ENCODE results near the gene C15orf39.
"Not testable (repeated sequence)": the region's sequence is repeated elsewhere in the genome, so short reads cannot be mapped to it uniquely, and the experiment has no call there.

Gene C15orf39

DNA sequence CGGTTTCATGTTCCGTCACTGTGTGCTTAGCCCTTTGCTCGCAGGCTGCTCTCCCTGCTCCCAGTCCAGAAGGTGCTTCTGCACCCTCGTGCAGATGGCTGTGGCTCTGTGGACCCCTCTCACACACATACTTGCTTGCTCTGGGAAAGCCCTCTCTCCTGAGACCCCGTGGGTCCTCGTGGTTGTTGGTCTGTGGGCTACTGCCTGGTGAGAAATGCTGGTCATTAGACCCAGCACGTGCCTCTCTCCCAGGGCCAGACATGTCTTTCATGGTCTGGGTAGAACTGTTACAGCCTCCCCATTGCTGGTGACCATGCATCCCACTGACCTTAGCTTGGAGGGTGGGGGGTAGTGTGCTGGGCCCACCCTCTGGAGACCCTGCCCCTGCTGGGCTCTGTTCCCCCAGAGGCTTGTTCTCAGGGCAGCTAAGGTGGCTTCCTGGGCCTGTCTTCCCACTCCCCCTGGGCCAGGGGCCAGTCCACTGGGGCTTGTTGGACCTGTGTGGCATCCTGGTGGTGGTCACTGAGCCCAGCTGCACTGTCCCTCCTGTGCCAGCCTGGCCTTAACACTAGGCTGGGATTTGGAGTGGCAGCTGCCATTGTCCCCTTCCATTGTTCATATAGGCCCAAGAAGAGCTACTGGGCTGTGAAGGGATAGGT, 10.6 kb downstream of the C15orf39 start:
- DNase-seq: no peak

DNA sequence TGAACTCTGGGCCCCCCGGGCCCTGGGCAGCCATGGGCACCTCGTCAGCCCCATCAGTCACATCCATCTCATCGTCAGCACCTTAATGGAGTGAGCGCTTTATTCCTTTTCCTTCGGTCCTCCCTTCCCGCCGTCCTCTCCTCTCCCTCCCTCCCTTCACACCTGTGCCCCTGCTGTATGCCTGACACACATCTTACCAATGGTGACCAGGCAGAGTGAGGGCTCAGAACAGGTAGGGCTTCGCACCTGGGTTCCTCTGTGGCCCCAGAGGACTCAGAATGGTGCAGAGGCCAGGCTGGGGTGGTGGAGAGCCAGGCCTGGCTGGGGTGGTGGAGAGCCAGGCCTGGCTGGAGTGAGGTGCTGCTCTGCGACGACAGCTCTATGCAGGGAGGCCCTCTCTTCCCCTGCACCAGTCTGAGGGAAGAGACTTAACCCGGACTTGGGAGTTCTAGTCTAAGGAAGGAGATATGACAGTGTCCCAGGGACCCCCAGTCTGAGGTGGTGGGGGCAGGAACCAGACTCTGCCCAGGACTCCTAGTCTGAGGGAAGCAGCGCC, 11.6 kb downstream of the C15orf39 start:
- no peak for DNase-seq

DNA sequence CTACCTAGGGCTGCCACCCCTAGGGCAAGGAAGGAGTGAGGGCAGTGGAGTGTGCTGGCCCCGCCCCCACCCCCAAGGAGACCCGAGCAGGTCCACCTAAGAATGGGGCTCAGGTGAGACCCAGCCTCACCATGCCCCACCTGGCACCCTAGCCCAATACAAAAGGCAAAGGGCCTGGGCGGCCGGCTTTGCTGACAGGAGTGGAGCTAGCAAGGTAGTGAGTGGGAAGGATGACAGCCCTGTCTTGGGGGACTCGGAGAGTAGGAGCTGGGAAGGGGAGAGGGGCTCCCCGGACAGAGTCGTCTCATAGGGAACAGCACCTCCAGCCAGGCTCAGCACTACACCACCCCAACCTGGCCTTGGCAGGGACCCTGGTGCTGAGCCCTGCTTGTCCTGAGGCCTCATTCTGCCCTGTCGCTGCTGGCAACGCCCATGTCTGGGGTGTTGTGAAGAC, 12.1 kb downstream of the C15orf39 start:
- DNase-seq: no peak

DNA sequence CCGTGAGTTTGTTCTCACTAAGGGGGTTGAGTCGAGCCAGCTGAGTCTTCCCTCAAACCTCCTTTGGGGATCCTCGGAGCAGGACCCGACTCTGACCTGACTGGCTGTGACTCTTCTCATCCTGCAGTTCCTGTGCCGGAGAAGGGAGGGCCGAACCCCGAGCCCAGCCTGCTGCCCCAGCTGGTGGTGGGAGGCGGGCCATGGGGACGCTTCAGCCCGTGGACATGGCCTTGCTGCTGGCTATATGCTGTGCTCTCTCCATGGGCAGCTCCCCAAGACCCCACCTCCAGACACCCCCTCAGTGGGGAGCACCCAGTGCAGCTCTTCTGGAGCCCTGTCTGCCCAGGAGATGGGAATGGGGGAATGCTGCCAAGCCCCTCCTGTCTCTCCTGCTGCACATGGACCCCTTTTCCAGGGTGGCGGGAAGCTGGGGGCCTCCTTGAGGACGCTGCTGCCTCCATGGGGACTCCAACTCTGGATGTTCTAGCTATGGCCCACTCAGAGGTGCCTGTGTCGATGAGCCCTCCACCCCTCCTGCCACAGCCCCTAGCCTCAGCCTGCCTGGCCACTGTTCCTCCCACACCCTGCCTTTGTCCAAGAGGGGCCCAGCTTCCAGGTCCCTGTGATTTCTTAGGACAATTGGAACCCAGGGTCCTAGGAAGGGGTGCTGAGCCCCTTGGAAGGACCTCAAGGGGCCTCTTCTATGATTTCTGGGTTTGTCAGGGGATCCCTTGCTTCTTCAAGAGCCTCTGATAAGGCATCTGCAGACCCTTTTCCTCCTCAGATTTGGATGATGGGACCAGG, 12.8 kb downstream of the C15orf39 start:
- no peak for DNase-seq

DNA sequence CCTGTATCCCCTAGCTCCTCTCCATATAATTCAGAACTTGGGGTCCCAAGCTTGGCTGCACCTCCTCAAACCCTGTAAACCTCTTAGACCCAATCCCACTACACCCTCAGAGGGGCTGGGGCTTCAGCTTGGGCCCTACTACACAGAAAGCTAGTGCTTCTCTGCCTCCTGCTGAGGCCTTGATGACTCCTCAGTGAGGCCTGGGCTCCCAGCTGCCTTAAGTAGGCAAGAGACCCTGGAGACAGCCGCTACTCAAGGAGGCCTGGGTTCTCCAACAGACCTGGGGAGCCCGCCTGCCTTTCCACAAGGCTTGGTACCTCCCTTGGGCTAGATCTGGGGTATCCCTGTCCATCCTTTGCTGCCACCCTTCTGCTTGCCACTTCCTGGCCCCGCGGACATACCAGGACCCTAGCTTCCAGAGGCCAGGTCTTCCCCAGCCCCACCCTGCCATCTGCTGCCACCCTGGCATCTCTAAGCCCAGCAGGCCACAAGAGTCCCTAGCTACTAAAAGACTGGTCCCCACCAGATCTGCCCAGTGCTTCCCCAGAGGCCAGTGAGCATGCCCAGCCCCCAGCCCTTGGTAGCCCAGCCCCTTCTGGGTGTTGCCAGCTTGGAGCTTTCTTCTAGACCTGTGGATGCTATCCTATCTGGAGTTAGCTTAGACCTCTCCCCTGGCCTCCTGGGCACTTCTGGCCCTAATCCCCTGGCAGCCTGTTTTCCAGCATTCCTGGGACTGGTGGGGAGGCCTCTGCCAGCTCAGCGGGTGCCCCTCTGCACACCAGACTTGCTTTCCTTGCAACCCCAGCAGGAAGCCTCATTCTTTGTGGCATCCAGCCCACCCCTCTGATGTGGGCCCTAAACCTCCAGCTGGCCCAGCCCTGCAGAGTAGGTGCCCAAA, 13.7 kb downstream of the C15orf39 start:
- DNase-seq: no peak

DNA sequence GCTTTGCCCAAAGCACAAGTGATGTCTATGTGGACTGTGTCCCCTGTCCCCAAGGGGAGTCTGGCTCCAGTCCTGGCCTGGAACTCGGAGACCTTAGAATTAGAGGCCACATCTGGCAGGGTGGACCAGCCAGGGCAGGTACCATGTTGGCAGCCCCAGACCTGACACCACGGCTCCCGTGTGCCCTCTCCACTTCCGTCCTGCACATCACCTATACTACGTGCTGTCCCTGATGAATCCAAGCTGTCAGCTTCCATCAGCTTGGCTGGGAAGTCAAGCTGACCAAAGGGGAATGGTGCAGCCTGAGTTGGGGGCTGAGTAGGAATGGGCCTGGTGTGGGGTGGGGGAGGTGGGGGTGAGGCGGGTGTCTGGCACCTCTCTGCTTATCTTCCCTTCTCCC, 15.3 kb downstream of the C15orf39 start:
- no peak for DNase-seq

DNA sequence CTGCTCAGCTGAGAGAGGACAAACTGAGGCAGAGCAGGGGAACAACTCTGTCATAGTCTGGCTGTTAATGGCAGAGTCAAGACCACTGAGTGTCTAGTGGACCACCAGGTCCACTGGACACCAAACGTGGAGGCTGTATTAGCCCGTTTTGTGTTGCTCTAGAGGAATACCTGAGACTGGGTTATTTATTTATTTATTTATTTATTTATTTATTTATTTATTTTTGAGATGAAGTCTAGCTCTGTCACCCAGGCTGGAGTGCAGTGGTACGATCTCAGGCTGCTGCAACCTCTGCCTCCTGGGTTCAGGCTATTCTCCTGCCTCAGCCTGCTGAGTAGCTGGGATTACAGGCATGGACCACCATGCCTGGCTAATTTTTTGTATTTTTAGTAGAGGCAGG, 15.9 kb downstream of the C15orf39 start:
- not testable (repeated sequence) for DNase-seq

DNA sequence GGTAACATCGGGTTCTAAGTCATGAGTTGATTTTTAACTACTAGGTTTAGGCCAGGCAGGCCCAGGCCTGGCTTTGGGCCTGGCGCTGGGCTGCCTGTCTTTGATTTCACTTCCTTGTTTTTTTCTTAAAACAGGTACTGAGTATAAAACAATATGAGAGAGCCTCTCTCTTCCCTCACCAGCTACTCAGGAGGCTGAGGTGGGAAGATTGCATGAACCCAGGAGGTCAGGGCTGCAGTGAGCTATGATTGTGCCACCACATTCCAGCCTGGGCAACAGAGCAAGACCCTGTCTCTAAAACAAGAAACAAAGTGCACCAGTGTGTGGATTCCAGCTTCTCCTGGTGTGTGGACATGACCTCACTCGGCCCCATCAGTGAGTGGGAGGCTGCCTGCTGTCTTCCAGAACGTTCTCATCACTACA, 17.8 kb downstream of the C15orf39 start:
- DNase-seq: not testable (repeated sequence)

DNA sequence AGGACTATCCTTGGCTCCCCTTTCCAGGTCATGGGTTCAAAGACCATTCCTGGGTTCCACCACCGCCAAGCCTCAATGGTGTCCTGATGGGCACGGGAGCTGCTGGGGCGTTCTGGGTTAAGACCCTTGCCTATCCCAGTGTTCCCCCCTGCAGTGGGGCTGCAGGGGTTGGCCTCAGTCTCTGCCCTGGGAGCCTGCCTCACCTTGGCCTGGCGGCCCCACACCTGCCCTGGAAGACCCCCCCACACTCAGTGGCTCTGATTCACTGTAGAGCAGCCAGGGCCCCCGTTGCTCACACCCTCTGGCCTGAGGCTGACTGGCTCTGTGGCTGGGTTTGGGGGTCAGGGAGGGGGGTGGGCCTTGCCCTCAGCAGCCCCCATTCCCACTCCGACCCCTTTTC, 22.0 kb downstream of the C15orf39 start:
- DNase-seq: no peak

DNA sequence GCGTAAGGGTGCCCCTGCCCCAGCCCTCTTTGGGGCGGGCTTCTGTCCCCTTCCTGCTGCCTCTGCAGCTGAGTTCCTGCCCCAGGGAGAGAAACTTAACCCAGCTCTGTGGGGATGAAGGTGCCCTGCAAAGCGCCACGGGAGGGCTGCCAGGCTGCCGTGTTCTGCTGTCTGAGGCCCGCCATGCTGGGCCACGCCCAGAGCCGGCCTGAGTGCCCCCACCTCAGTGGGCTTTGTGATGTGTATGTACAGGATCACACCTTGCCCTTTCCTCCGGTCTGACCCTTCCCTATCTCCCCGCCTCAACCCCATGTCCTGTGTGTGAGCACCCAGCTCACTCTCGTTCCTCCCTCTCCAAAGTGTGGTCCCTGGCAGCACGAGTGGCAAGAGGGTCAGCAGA, 22.6 kb downstream of the C15orf39 start:
- DNase-seq: no peak

DNA sequence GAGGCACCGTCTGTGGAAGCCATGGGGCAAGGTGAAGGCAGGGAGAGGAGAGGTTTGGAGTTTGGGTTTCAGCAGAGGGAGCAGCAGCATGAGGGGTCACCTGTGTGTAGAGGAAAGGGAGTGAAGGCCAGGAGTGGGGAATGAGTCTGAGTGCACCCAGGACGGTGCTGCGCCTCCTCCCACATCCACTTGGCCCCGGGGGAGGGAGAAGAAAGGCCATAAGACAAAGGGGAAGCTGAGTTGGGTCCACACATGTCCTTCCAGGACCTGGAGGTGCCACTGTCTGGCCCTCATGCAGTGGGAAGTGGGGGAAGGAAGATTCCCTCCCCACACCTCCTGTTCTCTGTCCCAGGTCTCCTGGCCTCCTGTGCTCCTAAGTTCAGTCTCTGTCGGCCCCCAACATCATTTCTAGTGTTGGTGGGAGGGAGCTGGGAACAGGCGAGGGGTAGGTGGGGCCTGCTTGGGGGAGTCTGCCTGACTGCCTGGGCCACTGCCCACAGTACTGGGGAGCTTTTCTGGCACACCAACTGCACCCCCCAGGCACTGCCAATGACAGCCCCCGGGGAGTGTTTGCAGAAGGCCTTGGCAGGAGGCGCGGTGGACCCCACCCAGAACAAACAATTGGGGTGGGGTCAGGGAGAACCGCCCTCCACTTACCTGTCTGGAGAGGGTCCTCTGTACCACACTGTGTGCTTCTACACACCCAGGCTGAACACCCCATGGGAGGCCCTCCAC, 23.6 kb downstream of the C15orf39 start:
- not testable (repeated sequence) for DNase-seq

DNA sequence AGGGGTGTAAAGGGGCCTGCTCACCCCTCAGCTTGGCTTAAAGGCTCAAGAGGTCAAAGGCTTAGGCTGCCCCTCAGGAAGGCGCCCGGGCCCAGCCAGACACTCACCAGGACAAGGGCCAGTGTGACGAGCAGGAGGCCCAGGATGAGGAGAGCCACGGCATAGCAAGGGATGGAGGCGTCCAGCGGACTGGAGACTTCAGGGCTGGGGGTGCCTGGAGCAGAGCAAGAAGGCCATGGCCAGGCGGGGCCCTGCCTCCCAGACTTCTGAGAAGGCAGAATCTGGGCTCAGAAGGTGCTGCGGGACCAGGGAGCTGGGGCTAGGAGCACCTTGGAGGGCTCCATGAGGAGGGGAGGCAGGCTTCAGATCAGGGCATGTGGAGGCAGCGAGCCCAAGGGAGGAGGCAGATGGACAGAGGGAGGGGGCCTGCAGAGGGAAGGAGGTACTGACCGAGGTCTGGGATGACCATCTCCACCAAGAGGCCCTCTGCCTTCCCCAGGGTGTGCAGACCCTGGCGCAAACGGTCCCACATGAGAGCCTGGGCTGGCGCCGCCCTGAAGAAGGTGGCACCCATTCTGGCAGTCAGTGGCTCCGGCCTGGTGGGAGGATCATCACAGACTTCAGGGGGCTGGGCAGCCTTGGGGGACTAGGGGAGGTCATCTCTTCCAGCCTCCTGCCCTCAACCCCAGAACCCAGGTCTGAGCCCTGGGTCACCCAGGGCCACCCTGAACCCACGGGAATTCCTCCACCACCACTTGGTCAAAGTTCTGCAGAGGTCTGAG, 24.5 kb downstream of the C15orf39 start:
- no peak for DNase-seq

DNA sequence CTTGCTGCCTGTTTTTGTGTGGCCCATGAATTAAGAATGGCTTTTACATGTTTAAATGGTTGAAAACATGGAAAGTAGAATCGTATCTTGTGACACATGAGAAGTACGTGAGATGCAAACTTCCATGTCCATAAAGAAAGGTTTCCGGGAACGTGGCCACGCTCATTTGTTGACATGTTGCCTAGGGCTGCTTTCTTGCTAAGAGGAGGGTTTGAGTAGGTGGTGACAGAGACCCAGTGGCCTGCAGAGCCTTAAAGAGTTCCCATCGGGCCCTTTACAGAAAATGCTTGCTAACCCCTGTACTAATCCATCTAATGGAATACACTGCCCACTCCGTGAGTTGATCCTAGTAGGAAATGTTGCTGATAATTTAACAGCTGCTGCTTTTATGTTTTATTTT, 25.4 kb downstream of the C15orf39 start:
- not testable (repeated sequence) for DNase-seq

DNA sequence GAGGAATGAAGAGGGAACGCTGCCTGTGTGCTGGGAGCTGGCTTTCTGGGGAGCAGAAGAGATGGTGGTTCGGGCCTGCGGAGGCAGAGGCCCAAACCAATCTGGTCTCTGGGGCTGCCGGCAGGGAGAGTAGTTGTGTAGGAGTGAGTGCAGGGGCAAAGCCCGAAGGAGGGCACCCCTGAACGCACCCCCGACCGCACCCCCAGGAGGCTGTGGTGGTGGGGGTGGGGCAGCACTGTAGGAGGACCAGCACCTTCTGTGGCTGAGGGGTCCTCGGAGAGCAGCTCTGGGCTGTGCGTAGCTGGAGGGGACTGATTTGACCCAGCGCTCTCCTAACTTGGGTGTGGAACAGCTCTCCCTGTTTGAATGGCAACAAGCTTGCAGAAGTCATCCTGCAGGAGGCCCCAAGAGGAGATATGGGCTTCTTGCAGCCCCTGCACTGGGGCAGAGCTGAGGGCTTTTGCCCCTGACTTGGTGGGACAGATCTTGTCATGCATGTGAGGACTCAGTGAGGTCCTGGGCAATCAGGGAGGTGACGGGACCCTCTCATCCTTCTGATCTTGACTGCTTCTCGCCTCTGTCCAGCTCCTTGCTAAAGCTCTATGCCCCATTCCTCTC, 26.1 kb downstream of the C15orf39 start:
- no peak for DNase-seq

DNA sequence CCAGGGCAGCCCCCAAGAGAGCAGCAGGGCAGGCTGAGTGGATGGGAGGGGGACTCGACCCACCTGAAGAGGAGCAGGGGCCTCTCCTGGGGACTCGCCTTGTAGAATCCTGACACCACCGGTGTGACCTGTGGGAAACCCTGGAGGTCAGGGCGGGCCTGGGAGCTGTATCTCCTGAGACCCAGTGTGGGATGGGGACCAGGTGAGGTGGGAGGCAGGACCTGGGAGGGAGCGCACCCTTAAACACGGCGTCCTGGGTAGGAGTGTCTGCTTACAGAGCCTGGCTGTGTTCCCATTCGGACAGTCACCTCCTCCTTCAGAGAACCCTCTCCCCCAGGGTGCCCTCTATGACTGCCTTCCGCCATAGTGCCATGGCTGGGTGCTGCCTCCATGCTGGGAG, 27.1 kb downstream of the C15orf39 start:
- no peak for DNase-seq

DNA sequence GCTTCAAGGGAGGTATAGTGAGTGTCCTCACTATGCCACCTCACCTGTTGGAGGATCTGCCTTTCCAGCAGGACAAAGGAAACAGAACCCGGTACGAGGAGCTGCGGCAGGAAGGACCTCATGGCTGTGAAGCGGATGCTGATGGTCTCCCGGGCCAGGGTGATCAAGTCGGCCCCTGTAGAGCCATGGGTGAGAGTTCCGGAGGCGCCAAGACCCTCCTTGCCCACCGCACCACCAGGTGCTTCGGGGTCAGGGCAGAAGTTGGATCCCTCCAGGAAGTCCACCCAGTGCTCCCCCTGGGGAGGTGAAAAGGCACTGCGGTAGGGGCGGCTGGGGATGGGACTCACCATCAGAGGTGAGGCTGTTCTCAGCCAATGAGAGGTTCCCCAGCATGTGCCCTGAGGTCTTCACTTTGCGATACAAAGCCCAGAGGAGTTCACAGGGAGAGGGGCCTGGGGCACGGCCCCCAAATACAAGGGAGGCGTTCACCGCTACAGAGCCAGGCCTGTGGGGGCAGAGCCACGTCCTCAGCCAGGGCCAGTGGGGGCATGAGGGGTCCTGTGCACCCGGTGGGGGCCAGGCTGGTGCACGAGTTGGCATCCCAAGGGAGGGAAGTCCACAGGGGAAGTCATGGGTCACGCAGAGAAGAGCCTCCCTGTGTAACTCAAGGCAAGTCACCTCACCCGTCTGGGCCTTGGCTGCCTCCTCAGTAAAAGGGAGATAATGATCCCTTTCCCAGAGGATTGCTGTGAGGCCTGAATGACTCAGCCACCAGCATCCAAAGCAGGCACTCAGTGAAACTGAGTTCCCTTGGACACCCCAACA, 27.7 kb downstream of the C15orf39 start:
- peak; percentile 63 for DNase-seq

DNA sequence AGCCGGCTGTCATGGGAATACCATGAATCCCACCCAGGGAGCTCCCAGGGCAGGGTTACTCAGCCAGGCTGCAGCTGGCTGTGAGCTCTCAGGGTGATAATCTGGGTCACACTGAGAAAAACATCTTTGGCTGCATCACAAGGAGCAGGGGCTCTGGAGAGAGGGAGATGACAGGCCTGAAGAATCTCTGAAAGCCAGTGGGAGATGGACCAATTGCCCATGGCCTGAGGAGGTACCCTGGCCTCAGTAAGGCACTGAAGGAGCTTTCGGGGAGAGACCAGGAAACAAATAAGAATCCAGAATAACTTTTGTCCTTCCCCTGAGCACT, 28.3 kb downstream of the C15orf39 start:
- no peak for DNase-seq

DNA sequence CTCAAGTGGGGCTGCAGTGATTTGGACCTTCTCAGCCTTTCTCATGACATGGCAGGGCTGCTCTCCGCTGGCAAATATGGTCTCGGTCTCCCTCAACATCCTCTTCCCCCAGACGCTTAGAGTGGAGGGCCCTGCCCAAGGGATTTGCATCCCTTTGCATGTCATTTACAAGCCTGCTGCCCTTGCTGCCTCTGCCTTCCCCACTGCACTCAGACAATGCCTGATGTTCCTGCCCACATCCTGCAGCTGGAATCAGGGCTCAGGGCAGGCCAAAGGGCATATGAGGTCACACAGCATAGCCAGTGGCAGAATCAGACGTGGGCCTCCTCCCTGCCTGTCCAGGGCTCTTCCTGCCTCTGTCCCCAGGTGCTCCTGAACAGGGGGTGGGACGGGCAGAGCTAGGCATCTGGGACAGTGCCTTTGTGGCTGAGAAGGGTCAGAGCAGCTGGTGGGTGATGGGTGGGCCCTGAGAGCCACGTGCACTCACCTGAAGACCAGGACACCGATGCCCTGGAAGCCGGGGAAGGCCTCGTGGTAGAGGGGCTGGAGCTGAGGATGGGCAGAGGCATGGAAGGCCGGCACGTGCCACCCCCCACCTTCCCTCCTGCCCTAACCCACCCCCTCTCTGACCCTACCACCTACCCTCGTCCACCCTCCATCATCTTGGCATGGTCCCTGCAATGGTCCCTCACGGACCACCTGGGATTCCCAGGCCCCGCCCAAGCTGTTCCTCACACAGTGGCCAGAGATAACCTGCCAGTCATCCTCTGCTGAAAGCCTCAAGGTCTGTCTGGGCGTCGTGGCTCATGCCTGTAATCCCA, 29.1 kb downstream of the C15orf39 start:
- no peak for DNase-seq

DNA sequence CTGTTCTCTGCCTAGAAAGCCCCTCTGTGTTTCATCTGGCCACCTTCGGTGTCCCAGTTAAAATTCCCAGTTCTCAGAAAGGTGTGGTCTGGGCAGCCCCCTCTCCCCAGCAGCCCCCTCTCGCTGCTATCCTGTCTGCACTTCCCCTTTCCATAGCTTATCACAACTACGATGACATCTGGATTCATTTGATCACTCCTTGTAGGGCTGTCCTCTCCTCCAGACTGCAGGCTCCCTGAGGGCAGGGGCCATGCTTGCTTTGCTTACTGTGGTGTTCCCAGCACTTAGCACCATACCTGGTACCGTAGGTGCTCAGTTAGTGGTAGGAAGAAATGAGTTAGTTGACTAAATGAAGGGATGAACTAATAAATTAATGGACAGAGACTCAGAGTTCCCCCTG, 30.2 kb downstream of the C15orf39 start:
- DNase-seq: no peak

Data from fibroblast of skin of back (primary cell).